ENCODE measurements around the gene DGKH.

Gene DGKH

GRCh38 chr13:42255886-42256285 lies 207.4 kb downstream of the DGKH start:
- DNase-seq (ENCODE audit: insufficient read length, low spot score) (no peak), FAIRE-seq (no peak)
- TF ChIP-seq POLR2A (IDR thresholded peaks at IDR 0.05; ENCODE audit: low read depth, low read length): no peak

- DNase-seq (ENCODE audit: insufficient read length, low spot score) (no peak), FAIRE-seq (no peak)
- TF ChIP-seq POLR2A (IDR thresholded peaks at IDR 0.05; ENCODE audit: low read depth, low read length): no peak
Measured at GRCh38 chr13:42258747-42259146, 210.3 kb downstream of the DGKH start.

- FAIRE-seq (no peak), DNase-seq (ENCODE audit: insufficient read length, low spot score) (no peak)
- TF ChIP-seq POLR2A (IDR thresholded peaks at IDR 0.05; ENCODE audit: low read depth, low read length): no peak
Measured at GRCh38 chr13:42259515-42259914, 211.1 kb downstream of the DGKH start.

- DNase-seq (ENCODE audit: insufficient read length, low spot score) (no peak), FAIRE-seq (no peak)
- no peak for TF ChIP-seq POLR2A (IDR thresholded peaks at IDR 0.05; ENCODE audit: low read depth, low read length)
Measured at GRCh38 chr13:42260903-42261654, 212.6 kb downstream of the DGKH start.

DNA sequence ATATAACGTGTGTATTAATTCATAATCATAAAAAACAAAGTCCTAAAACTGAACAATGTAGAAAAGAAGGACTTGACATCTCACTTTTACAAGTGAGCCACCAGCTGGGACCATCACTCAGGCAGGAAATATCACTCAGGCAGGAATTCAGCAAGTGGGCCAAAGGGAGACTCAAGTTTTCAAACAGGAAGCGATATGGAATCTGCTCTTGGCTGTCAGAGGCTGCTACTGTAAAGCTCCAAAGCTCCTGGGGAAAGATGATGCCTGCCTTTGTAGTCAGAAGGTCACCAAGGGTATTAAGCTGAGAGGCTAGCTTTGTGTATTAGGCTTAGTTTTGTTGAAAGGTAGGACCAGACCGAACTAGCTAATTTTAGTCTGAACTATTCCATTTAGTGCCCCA lies 218.0 kb downstream of the DGKH start:
- FAIRE-seq (no peak), DNase-seq (ENCODE audit: insufficient read length, low spot score) (no peak)
- TF ChIP-seq POLR2A (IDR thresholded peaks at IDR 0.05; ENCODE audit: low read depth, low read length): no peak

DNA sequence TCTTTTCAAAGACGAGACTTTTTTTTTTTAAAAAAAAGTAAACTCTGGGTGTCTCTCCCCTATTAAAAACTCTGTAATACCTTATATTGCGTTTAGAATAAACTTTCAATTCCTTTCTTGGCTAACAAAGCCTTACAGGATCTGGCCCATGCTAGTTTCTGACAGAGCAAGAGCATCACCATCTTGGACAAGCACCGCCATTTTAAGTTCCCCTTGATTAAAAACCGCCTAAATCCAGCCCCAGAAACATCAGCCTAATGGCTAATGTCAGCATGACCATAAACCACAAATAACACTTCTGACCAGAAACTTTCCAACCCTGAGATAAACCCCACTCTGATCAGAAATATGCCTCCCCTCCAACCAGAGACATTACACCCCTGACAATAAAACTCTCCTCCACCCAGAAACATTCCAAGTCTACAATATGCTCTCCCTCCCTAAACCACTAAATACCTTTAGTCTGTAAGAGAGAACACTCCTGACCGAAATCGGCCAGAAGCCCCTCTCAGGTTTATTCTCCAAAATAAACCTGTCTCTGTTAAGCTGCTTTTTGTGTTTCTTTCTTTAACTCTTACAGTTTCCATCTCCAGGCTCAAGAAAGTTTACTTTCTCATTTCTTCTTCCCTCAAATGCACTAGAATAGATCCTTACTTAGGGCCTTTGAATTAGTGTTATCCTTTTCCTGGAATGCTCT lies 221.9 kb downstream of the DGKH start:
- no peak for DNase-seq (ENCODE audit: insufficient read length, low spot score)
- no peak for TF ChIP-seq POLR2A (IDR thresholded peaks at IDR 0.05; ENCODE audit: low read depth, low read length)
- no peak for FAIRE-seq

GRCh38 chr13:42270857-42271215 lies 222.4 kb downstream of the DGKH start:
- TF ChIP-seq POLR2A (IDR thresholded peaks at IDR 0.05; ENCODE audit: low read depth, low read length): no peak
- FAIRE-seq (no peak), DNase-seq (ENCODE audit: insufficient read length, low spot score) (no peak)

DNA sequence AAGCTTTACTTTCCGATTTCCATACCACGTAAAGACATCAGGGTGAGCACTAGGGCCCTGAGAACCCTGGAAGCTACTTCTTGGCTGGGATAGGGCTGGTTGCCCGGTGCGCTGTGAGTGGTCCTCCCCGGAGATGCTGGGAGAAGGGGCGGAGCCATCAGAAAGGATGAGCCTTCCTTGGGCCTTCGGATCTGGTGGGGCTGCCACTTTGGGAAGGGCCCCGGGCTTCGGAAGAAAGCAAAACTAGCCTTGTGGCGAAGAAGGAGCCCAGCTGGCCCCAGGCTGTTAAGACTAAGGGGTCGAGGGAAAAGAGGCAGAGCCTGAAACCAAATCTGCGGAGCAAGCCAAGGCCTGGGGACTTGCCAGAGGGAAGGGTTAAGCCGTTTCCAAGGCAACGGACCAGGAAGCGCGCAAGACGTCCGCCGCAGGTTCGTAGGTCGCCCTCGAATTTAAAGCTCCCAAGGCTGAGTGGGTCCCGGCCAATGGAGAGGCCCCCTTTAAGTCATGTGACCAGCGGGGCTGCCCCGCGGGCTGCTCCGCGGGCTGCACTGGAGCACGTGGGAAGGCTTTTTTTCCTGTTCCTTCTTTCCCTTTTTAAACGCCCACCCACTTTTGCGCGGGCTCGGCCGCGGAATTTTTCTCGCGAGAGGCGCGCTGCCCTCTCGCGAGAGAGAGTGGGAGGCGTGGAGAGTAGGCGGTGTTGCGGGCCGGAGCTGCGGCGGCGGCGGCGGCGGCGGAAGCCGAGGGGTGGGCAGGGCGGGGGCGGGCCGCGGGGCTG lies 223.1 kb downstream of the DGKH start:
- FAIRE-seq: peak; percentile 57
- peak; percentile 72 for DNase-seq (ENCODE audit: insufficient read length, low spot score)
- TF ChIP-seq POLR2A (IDR thresholded peaks at IDR 0.05; ENCODE audit: low read depth, low read length): peak; percentile 42; the same call in 1 of the 2 replicates

GRCh38 chr13:42272115-42272803 lies 223.8 kb downstream of the DGKH start, which contains the start of gene AKAP11:
AKAP11 (plus strand) TSS chr13:42272152; CDS start chr13:42286349, 14,197 bp downstream.
- DNase-seq (ENCODE audit: insufficient read length, low spot score) (no peak), FAIRE-seq (no peak)
- peak; percentile 70 for TF ChIP-seq POLR2A (IDR thresholded peaks at IDR 0.05; ENCODE audit: low read depth, low read length)

GRCh38 chr13:42272804-42273175 lies 224.3 kb downstream of the DGKH start:
- DNase-seq (ENCODE audit: insufficient read length, low spot score) (no peak), FAIRE-seq (no peak)
- TF ChIP-seq POLR2A (IDR thresholded peaks at IDR 0.05; ENCODE audit: low read depth, low read length): no peak

DNA sequence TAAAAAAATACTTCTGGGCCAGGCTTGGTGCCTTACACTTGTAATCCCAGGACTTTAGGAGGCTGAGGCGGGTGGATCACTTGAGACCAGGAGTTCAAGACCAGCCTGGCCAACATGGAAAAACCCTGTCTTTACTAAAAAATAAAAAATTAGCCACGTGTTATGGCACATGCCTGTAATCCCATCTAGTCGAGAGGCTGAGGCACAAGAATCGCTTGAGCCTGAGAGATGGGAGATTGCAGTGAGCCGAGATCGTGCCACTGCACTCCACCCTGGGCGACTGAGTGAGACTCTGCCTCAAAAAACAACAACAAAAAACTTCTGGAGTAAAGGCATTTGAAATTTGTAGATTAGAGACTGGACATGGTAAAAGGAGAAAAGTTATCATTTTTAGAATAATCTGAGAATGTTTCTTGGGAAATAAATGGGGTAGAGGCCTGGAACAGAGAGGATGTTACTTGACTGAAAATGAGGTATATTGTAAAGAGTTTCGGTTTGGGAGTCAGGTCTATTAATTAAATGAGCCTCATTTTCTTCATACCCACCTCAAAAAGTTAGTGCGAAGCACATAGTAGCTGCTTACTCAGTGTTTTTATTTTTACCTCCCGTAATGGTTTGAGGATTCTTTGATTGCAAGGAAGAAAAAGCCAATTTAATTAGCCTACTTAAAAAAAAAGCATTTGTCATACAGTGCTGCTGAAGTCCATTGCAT lies 226.1 kb downstream of the DGKH start:
- DNase-seq (ENCODE audit: insufficient read length, low spot score) (no peak), FAIRE-seq (no peak)
- TF ChIP-seq POLR2A (IDR thresholded peaks at IDR 0.05; ENCODE audit: low read depth, low read length): no peak

DNA sequence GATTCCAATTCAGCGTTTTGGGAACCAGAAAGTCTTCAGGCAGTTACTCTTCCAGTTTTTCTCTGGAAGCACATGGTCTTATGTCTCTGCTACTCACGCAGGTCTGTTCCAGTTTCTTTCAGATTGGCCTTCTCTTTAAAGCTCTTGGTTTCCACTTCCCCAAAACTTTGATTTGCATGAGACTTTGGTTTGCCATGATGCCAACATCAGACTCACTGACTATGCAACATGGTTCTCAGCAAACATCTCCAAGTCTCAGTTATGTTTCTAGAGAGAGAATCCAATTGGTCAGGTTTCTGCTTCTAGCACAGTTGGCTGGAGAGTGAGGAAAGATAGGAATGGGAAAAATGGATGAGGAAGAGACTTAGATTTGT lies 226.6 kb downstream of the DGKH start:
- no peak for TF ChIP-seq POLR2A (IDR thresholded peaks at IDR 0.05; ENCODE audit: low read depth, low read length)
- DNase-seq (ENCODE audit: insufficient read length, low spot score) (no peak), FAIRE-seq (no peak)

- TF ChIP-seq POLR2A (IDR thresholded peaks at IDR 0.05; ENCODE audit: low read depth, low read length): no peak
- DNase-seq (ENCODE audit: insufficient read length, low spot score) (no peak), FAIRE-seq (no peak)
Measured at GRCh38 chr13:42275506-42275905, 227.1 kb downstream of the DGKH start.

All from H54 (cell line).